Mesothelial cell of epicardium (in vitro differentiated cells): Measurements from ENCODE around the gene FGF23. TPM values are rescaled to one million over a fixed set of nuclear protein-coding genes. Genes with fewer than 3 reads are reported as not detected.
"Not testable (repeated sequence)": the region's sequence is repeated elsewhere in the genome, so short reads cannot be mapped to it uniquely, and the experiment has no call there.

ENCODE experiments used
- DNase-seq, 2 experiments: peaks; one replicate each; pipeline ENCODE4 v3.0.0; 2021; ENCODE audit warnings: low spot score in 2 of 2; ENCODE audit not compliant: unreplicated experiment in 2 of 2
- H3K27ac Mint-ChIP-seq: 2 replicates; pipeline ENCODE4 v1.8.0; 2021; ENCODE audit warnings: mixed read lengths
- H3K27me3 Mint-ChIP-seq: 2 replicates; pipeline ENCODE4 v1.8.0; 2021; ENCODE audit warnings: low read depth, mixed read lengths
- H3K36me3 Mint-ChIP-seq: 2 replicates; pipeline ENCODE4 v1.8.0; 2021; ENCODE audit warnings: mixed read lengths
- H3K4me1 Mint-ChIP-seq: 2 replicates; pipeline ENCODE4 v1.8.0; 2021; ENCODE audit warnings: mixed read lengths
- H3K4me3 Mint-ChIP-seq: 2 replicates; pipeline ENCODE4 v1.8.0; 2021; ENCODE audit warnings: mild to moderate bottlenecking, moderate library complexity, mixed read lengths
- H3K9me3 Mint-ChIP-seq: 2 replicates; pipeline ENCODE4 v1.8.0; 2021; ENCODE audit warnings: mixed read lengths
- total RNA-seq: library from RNA; stranded (reverse); gene quantifications from 3 replicates; pipeline ENCODE4 v1.2.1, GENCODE V29; 2021
- TF ChIP-seq, protein P1 (sequence below): fragments of 200-600 bp; sonication (generic); IDR thresholded peaks from one replicate; pipeline ENCODE4 v1.5.0; 2021; ENCODE audit warnings: antibody characterized with exemption; ENCODE audit not compliant: unreplicated experiment

FGF23 gene
- total RNA-seq, 1 donor from 2014 or later = not detected

DNA sequence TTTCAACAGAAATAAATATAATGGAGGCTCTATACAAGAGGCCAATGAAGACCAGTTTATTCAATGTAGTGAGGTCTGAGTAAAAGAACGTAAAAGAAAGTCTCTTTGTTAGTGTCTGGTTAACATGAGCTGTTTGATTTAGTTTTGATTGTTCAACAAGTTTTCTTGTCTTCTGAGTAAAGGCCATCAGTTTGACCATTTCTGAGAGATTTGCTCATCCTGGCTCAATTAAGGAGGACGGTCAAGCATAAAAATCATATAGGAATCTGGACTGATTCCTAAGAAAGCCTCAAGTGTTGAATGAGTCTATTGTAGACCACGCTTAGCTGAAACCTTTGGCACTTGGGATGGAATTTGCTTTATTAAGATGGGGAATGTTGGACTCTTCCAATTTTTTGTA, 32.5 kb upstream of the FGF23 start:
- no peak overlapping the region for H3K27ac Mint-ChIP-seq
- H3K4me3 Mint-ChIP-seq = no peak overlapping the region
- H3K36me3 Mint-ChIP-seq = no peaks in the 10 kb centered on the region
- peaks cover 10% of the 10 kb centered on the region for H3K4me1 Mint-ChIP-seq
- H3K27me3 Mint-ChIP-seq = peaks cover 32% of the 10 kb centered on the region
- no peak for DNase-seq
- no peaks in the 10 kb centered on the region for H3K9me3 Mint-ChIP-seq
- TF ChIP-seq, protein P1, sequence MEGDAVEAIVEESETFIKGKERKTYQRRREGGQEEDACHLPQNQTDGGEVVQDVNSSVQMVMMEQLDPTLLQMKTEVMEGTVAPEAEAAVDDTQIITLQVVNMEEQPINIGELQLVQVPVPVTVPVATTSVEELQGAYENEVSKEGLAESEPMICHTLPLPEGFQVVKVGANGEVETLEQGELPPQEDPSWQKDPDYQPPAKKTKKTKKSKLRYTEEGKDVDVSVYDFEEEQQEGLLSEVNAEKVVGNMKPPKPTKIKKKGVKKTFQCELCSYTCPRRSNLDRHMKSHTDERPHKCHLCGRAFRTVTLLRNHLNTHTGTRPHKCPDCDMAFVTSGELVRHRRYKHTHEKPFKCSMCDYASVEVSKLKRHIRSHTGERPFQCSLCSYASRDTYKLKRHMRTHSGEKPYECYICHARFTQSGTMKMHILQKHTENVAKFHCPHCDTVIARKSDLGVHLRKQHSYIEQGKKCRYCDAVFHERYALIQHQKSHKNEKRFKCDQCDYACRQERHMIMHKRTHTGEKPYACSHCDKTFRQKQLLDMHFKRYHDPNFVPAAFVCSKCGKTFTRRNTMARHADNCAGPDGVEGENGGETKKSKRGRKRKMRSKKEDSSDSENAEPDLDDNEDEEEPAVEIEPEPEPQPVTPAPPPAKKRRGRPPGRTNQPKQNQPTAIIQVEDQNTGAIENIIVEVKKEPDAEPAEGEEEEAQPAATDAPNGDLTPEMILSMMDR = no peak

DNA sequence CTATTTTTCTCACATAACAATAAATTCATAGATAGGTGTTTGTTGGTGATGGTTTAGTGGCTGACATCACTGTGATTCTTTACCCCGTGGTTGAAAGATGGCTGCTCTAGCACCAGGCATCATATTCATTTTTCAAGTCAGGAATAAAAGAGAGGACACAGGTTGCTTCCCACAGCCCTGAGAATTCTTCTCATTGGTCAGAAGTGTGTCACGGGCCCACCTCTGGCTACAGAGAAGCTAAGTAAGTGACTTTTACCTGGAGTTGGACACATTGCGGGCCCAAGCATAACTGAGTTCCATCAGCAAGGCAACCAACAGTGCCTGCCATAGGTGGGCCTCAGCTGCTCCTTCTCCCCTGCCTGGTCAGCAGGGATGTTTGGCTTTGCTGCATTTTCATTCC, 27.6 kb upstream of the FGF23 start:
- TF ChIP-seq, protein P1 = no peak
- Mint-ChIP-seq H3K36me3 (no peaks in the 10 kb centered on the region), H3K4me1 (no peaks in the 10 kb centered on the region), H3K27me3 (peaks cover 18% of the 10 kb centered on the region), H3K9me3 (peaks cover 15% of the 10 kb centered on the region), H3K4me3 (no peak overlapping the region), H3K27ac (no peak overlapping the region)
- no peak for DNase-seq

DNA sequence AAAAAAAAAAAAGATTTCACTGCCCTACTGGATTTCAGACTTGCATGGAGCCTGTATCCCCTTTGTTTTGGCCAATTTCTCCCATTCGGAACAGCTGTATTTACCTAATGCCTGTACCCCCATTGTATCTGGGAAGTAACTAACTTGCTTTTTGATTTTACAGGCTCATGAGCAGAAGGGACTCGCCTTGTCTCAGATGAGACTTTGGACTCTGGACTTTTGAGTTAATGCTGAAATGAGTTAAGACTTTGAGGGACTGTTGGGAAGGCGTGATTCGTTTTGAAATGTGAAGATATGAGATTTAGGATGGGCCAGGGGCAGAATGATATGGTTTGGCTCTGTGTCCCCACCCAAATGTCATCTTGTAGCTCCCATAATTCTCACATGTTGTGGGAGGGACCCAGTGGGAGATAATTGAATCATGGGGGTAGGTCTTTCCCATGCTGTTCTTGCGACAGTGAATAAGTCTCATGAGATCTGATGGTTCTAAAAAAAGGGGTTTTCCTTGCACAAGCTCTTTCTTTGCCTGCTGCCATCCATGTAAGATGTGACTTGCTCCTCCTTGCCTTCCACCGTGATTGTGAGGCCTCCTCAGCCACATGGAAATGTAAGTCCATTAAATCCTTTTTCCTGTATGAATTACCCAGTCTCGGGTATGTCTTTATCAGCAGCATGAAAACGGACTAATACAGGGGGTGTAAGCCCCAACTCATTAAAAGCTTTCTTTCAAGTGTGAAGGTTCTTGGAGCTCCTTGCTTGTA, 25.5 kb upstream of the FGF23 start:
- peaks cover 24% of the 10 kb centered on the region for H3K27me3 Mint-ChIP-seq
- H3K4me3 Mint-ChIP-seq, DNase-seq, H3K27ac Mint-ChIP-seq, H3K36me3 Mint-ChIP-seq, H3K4me1 Mint-ChIP-seq: not testable (repeated sequence)
- H3K9me3 Mint-ChIP-seq = peaks cover 15% of the 10 kb centered on the region

DNA sequence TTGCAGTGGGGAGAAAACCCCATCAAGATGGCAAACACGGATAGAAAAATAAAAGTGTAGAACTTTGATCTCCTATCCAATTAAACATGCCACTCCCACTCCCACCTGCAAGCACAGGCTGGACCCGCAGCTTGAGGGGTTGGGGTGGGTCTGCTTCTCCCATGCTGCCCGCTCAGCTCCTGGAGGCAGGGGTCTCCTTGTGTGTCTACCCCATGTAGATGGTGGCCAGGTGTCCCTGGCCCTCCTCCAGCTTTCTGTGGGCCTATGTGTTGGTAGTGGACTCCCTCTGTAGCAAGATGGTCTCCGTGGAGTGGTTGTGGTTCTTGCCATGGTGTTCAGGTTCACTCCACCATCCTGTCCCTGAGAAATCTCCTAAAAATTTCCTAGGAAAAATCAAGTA, 23.5 kb upstream of the FGF23 start:
- Mint-ChIP-seq H3K9me3 (peaks cover 15% of the 10 kb centered on the region), H3K4me1 (no peaks in the 10 kb centered on the region), H3K27ac (no peak overlapping the region), H3K4me3 (no peak overlapping the region), H3K27me3 (peaks cover 32% of the 10 kb centered on the region), H3K36me3 (no peaks in the 10 kb centered on the region)
- no peak for DNase-seq
- TF ChIP-seq, protein P1 = no peak

DNA sequence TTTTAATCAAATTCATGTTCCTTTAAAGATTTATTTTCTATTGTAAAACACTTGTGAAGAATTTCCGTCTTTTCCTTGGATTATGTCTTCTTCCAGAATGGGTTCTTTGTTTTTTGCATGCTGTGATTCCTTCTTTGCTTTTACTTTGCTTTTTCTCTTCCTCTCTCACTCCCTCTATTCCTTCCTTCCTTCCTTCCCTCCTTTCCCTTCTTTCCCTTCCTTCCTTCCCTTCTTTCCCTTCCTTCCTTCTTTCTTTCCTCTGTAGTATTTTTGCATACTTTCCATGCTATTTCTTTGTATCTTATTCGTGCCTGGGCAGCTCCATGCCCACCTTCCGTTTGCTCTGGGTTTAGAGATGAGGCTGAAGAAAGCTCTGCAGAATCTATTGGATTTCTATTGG, 21.6 kb upstream of the FGF23 start:
- no peaks in the 10 kb centered on the region for H3K36me3 Mint-ChIP-seq
- H3K27ac Mint-ChIP-seq = no peak overlapping the region
- H3K9me3 Mint-ChIP-seq = peaks cover 16% of the 10 kb centered on the region
- TF ChIP-seq, protein P1 = no peak
- no peaks in the 10 kb centered on the region for H3K4me1 Mint-ChIP-seq
- H3K27me3 Mint-ChIP-seq = peaks cover 42% of the 10 kb centered on the region
- no peak for DNase-seq
- H3K4me3 Mint-ChIP-seq = no peak overlapping the region

DNA sequence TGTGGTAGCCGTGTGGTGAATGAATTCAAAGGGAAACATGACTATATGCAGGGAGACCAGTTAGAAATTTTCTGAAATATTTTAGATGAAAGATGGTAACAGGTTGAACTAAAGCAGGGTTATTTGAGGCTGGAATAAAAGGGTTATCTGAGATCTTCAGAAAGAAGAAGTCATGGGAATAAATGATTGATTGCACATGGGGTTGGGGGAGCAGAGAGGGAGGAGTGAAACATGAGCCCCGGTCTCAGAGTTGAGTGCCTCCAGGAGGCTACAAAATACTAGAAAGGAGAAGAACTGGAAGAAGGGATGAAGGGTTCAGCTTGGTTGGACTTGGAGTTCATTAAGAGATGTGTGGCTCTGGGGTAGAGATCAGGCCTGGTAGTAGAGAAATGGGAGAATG, 16.3 kb upstream of the FGF23 start:
- H3K9me3 Mint-ChIP-seq = peaks cover 4% of the 10 kb centered on the region
- TF ChIP-seq, protein P1 = no peak
- H3K4me1 Mint-ChIP-seq = no peaks in the 10 kb centered on the region
- no peak for DNase-seq
- no peak overlapping the region for H3K27ac Mint-ChIP-seq
- H3K36me3 Mint-ChIP-seq = no peaks in the 10 kb centered on the region
- no peak overlapping the region for H3K4me3 Mint-ChIP-seq
- H3K27me3 Mint-ChIP-seq = peaks cover 59% of the 10 kb centered on the region
